CD4-positive, alpha-beta T cell treated with Interleukin-4 for 1 hour (primary cell): ENCODE results near the gene CLEC16A.

ENCODE experiments used
- DNase-seq, 2 donors: peaks; one replicate each; pipeline ENCODE4 v3.0.0-alpha.2; 2020 to 2022

Gene CLEC16A

GRCh38 chr16:11064851-11065250 is 120.5 kb downstream of the CLEC16A start:
- no peak for DNase-seq

- no peak for DNase-seq
These were observed 122.0 kb downstream of the CLEC16A start for GRCh38 chr16:11066261-11066870.

GRCh38 chr16:11067266-11067665 is 122.9 kb downstream of the CLEC16A start:
- no peak for DNase-seq

- no peak for DNase-seq
These were observed 123.4 kb downstream of the CLEC16A start for GRCh38 chr16:11067697-11068141.

GRCh38 chr16:11071829-11072228 is 127.5 kb downstream of the CLEC16A start:
- no peak for DNase-seq

GRCh38 chr16:11072420-11073153 is 128.2 kb downstream of the CLEC16A start:
- no peak for DNase-seq

- DNase-seq: no peak
These were observed 129.1 kb downstream of the CLEC16A start for GRCh38 chr16:11073407-11073999.

GRCh38 chr16:11074131-11074530 is 129.8 kb downstream of the CLEC16A start:
- no peak for DNase-seq

GRCh38 chr16:11075163-11075562 is 130.8 kb downstream of the CLEC16A start:
- no peak for DNase-seq

- DNase-seq: no peak
These were observed 132.1 kb downstream of the CLEC16A start for GRCh38 chr16:11076259-11077018.

- DNase-seq: no peak
These were observed 134.6 kb downstream of the CLEC16A start for GRCh38 chr16:11078812-11079459.

GRCh38 chr16:11079652-11080187 is 135.4 kb downstream of the CLEC16A start:
- no peak for DNase-seq

GRCh38 chr16:11080327-11080967 is 136.1 kb downstream of the CLEC16A start:
- DNase-seq: no peak

- no peak for DNase-seq
These were observed 136.8 kb downstream of the CLEC16A start for GRCh38 chr16:11080999-11081630.

GRCh38 chr16:11082108-11082859 is 137.9 kb downstream of the CLEC16A start:
- DNase-seq: no peak

GRCh38 chr16:11082860-11083388 is 138.6 kb downstream of the CLEC16A start:
- DNase-seq: no peak

- no peak for DNase-seq
These were observed 140.1 kb downstream of the CLEC16A start for GRCh38 chr16:11084484-11084875.

- DNase-seq: no peak
These were observed 140.6 kb downstream of the CLEC16A start for GRCh38 chr16:11084876-11085485.

GRCh38 chr16:11085916-11086315 is 141.6 kb downstream of the CLEC16A start:
- no peak for DNase-seq

- no peak for DNase-seq
These were observed 143.3 kb downstream of the CLEC16A start for GRCh38 chr16:11087691-11088073.
